HG02884 (cell line): Measurements from ENCODE around the gene COL7A1.

ENCODE experiments used
- ATAC-seq: cut with Tn5 transposase; IDR thresholded peaks from one replicate; pipeline ENCODE4 v1.9.1; 2021; ENCODE audit warnings: mild to moderate bottlenecking, moderate library complexity; ENCODE audit not compliant: unreplicated experiment

COL7A1 gene

GRCh38 chr3:48619541-48620524 is 24.7 kb upstream of the COL7A1 start:
- ATAC-seq, result no peak

GRCh38 chr3:48617559-48617958 is 22.4 kb upstream of the COL7A1 start:
- no peak for ATAC-seq

GRCh38 chr3:48614044-48614443 is 18.9 kb upstream of the COL7A1 start:
- ATAC-seq, result no peak

DNA sequence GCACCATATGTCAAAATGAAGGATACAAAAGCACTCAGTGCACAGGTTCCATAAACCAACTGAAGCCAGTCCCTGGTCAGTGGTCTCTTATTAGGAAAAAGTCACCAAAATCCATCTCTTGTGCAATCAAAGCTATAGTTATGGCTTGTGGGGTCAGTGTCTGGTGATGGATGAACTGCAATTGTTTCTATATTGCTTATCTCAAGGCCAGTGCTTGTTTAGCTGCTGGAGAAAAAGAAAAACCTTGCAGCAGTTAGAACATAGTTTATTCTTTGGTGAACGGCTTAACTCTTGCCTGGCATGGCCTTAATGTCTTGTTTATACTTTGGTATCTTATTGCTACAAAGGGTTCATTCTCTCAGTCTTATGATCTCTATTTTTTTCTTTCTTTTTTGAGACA is 17.2 kb upstream of the COL7A1 start:
- ATAC-seq, result no peak

- ATAC-seq, result peak; percentile 92
Measured at GRCh38 chr3:48609088-48610005, 14.2 kb upstream of the COL7A1 start, which contains the start of gene UQCRC1. Gene UQCRC1, minus strand, starts transcription at chr3:48609646. Its CDS starts 26 bp downstream, at chr3:48609620.

- no peak for ATAC-seq
Measured at GRCh38 chr3:48607519-48607918, 12.4 kb upstream of the COL7A1 start.

DNA sequence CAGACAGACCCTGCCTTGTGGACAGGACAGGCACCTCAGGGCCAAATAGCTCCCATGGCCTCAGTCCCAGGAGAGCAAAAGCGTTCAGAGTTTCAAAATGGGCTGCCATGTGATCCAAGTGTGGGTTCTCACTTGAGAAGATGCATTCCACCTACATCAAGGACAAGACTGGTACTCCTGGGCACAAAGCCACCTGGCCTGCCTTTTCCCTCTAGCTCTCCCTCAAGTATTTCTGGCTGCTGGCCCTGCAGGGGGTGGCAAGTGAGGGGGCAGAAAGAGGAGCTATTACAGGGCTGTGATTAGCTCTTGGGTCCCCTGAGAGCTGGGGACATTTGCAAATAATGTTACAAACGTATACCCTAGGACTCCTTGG is 6.5 kb upstream of the COL7A1 start:
- ATAC-seq, result no peak

DNA sequence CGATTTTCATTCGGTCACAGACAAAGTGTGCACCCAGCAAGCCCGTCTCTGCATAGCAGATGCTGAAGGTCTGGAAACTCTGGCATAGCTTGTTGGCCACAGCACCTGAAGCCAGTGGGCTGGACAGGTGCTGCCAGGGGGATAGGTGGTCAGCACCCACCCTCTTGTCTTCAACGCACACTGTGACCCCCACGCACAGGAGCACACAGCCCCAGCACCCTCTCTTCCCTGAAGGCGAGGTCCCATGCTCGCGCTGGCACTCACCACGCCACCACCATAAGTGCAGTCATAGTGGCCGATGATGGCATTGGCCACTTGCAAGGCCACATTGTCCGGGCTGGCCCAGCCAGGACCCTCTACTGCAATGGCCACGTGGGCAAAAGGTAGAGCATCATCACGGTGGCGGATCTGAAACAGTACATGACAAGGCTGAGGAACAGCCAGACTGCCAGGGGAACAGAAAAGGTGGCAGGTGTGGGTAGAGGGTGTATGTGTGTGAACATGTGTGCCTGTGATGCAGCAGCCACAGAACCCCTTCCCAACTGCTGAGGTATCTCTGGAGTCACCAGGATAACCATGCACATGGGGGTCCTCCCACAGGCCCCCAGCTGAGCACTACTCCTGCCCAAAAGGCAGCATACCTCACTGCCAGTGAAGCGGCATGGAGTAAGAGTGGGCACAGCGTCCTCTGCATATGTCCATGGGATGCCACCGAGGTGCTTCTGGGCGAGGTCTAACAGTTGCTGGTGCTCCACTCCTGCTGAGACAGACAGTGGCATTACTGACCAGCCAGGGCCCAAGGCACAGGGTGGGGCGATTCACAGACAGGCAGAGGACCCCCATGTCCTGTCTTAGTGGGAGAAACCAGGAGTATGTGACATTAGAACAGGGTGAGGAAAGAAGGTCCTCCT is 5.8 kb upstream of the COL7A1 start:
- ATAC-seq, result no peak

DNA sequence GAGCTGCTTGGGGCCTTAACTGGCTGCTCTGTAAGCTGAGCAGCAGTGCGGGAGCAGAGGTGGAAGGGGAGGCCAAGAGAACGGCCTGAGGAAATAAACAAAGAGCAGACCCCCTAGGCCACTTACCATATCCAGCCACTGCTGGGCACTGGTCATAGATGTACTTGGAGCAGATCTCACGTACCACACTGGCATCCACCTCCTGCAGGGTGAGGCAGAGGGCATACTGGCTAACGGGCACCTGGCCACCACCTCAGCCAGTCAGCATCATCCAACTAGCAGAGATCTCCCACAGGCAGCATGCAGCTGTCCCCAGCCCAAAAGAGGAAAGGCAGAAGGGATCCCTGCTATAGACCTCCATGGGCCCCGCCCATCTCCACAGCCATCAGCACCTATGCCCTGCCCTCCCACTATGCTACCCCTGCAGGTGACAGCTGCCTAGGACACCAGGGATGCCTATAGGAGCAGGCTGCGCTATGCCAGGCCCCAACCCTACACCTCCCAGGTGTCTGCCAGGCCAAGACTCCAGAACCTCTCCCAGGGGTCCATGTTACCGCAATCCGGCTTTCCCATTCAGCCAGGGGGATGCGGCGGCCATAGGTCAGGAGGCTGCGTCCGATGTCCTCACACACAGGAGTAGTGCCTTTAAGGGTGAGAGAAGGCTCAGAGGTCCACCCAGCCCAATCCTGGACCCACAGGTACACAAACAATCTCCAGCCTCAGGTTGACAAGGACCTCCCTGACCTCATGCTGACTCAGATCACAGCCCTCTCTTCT is 4.6 kb upstream of the COL7A1 start:
- no peak for ATAC-seq

- ATAC-seq, result no peak
Measured at GRCh38 chr3:48599077-48599501, 4.0 kb upstream of the COL7A1 start.

DNA sequence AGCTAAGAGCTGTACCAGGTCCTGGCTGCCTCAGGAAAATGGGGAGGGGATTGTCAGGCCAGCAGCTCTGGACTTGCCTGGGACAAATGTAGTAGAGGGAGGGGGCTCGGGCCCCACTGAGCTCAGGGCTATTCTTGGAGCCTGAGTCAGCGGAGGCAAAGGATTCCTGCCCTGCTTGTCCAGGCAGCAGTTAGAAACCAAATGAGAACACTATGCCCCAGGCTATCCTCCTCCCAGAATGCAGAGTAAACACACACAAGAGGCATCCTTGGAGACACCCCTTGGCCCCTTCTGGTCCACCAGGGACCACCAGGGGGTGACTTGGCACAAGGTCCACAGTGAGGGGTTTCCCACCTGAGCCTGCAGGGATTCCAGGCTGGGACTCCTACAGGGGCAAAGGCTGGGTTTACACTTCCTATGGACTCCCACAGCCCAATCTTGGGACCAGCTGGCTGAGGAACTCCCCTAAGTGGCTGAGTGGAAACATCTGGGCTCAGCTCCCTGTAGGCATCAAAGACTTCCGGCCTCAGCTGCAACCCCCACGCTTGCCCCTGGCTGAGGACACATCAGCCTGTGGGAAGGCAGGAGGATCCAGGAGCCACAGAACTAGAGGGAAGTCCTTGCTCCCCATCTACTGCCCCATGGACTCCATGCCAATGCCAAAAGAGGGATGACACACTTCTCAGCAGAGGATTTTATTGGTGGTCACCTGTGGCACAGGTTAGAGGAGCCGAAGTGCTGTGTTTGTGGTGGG is 3.4 kb upstream of the COL7A1 start:
- ATAC-seq, result no peak

GRCh38 chr3:48597408-48597800 is 2.3 kb upstream of the COL7A1 start:
- ATAC-seq, result no peak

DNA sequence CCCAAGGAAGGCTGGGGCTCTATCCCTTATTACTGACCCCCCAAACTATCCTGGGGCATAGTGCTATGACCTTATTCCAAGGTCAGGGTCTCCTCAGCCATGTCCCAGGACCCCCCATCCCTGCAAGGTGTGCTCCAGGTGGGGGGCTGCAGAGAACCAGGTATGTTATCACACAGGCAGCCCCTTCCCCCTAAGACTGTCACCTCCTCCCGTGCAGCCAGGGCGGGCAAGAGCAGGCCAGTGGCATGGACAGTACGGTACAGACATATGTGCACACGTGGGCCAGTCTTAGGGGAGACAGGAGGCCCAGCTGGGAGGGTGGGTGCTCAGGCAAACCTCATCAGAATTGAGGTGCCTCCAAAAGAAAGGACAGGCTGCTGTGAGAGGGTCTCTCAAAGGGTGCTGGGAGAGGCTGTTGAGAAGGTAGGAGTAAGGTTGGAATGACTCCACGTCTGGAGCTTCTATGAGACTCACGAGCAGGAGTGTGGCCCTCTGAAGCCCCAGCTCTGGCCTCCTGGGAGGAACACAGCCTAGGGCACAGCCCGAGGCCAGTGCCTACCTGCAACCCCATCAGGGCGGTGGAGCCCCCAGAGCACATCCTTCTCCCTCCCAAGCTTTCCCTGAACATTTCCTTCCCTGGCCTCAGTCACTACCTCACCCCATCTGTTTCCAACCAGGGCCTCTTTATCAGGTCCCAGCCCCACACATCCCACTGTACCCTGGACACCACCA is 1.7 kb upstream of the COL7A1 start:
- no peak for ATAC-seq

GRCh38 chr3:48596157-48596556 is 1.0 kb upstream of the COL7A1 start:
- ATAC-seq, result no peak

DNA sequence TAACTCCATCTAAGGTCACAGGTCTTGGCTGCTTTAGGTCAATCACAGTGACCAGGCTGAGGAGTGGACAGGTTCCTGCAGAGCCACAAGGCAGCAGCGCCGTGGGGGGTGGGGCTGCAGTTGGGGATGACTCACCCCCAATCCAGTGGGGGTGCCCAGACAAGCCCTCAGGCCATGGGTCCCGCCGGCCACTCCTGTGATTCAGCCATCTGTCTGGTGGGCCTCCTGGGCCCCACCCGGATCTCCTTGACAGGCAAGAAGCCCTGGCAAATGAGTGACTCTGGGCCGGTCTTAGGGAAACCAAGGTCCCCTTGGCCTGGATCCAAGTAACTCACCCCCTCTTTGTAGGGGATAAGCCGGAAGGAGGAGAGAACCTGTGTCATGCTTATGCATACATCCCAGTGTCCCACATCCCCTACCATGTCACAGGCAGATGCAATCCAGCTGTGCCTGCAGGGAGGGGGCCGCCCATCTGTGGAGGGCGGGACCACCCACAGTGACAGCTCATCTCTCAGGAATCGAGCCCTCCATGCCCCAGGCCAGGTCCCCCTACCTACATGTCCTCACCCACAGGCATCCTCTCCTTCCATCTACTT is 495 bp upstream of the COL7A1 start:
- no peak for ATAC-seq

- ATAC-seq, result no peak
Measured at GRCh38 chr3:48594417-48595049, 596 bp downstream of the COL7A1 start.

- ATAC-seq, result no peak
Measured at GRCh38 chr3:48593337-48593736, 1.8 kb downstream of the COL7A1 start.
